DMS153 treated with DMSO at 0.1 percent for 48 hours (cell line): ENCODE results near the gene NPHP4.

Source experiments
- DNase-seq: peaks from one replicate; lab custom pipeline; 2025; ENCODE audit not compliant: unreplicated experiment; lab: John Stamatoyannopoulos, UW

NPHP4 gene

DNA sequence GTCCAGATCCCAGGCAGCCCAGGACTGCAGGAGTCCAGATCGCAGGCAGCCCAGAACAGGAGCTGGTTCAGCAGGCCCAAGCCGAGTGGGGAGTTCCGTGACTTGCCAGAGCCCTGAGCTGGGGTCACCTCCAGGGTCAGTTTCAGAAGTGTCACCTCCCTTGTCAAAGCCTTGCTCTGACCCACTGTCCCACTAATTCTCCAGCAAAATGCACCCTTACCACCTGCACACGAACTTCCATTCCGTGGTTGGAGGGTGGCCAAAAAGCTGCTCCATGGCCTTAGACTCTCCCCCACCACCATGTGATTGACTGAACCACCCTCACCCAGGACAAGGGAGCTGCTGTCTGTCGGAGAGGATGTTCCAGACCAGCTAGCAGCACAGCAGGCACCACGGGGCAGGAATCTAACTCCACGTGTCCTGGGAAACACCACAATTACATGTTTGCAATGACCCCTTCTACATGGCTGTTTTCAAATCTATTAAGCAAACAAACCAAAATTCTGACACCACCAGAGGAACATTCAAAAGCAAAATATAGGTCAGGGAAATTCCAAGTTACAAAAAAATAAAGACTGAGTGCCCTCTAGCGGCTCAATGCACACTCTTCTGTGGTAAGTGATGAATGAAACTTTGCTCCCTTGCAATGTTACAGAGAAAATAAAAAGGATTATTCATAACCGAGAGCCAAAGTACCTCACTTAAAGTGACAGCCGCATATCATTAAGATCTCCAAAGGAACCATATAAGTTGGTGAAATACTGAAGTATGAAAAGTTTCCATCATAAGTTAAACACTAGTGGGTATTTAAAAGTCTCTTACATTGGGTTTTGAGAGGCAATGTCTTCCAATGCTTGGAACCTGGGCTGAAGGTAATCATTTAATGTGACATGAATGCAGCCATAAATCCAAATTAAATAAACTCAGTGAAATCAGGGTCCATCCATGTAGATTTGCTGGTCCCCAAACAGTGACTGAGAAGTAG, 76.3 kb downstream of the NPHP4 start:
- DNase-seq, result peak; percentile 35

DNA sequence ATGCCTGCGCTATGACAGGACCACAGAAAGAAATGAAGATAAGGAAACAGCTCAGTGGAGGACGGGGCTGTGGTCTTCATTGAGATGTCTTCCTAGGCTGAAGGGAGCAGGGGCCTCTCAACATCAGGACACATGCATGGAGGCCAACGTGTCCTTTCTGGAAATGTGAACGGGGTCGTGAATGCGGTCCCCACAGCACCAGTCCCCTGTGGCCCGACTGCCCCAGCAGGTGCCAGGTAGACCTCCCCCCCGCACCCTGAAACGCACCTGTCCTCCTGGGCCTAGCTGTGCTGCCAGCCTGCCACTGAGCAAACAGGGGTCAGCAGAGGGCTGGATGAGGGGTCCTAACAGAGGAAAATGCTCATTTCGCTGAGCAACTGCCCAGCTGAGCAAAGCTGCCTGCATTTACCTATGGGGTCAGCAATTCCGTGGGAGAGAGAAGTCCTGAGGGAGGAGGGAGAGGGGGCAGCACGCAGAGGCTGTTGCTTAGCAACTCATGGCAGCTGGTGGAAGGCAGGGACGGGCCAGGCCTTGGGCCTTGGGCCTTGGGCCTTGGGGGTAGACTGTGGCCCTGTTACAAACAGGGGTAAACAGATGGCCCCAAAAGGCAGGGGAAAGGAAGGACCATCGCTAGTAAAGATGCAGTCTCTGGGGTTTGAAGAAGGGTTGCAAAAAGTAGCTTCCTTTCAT, 77.4 kb downstream of the NPHP4 start:
- DNase-seq, result no peak

DNA sequence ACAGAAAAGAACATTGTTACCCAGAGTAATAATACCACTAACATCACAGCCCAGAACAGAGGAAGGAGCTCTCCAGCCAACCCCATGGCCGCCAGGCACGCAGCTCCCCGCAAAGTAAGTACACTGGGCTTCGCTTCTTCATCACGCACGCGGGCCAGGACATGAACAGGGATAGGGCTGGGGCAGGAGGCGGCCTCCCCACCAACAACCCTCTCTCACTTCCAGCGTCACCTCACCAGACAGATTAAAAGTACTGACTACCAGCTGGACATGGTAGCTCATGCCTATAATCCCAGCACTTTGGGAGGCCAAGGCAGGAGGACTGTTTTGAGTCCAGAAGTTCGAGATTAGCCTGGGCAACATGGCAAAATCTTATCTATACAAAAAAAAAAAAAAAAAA, 78.3 kb downstream of the NPHP4 start:
- DNase-seq, result no peak

GRCh38 chr1:5913078-5913845, 79.0 kb downstream of the NPHP4 start:
- no peak for DNase-seq

DNA sequence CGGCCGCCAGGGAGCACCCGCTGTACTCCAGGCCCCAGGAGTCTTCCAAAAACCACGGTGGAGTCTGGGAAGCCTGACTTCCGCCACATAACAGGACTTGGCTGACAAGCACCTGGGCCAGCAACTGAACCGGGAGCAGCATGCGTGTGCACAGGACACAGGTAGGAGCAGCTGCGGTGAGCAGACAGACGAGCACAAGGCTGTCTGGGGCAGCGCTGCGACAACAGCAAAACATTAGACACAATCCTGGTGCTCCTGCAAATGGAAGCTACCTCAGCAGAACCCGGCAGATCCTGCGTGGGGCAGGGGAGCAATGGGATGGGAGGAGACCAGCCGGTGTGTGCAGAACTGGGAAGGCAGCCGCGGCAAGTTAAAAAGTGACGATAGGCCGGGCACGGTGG, 80.4 kb downstream of the NPHP4 start:
- DNase-seq, result no peak

GRCh38 chr1:5911157-5911556, 81.1 kb downstream of the NPHP4 start:
- no peak for DNase-seq

DNA sequence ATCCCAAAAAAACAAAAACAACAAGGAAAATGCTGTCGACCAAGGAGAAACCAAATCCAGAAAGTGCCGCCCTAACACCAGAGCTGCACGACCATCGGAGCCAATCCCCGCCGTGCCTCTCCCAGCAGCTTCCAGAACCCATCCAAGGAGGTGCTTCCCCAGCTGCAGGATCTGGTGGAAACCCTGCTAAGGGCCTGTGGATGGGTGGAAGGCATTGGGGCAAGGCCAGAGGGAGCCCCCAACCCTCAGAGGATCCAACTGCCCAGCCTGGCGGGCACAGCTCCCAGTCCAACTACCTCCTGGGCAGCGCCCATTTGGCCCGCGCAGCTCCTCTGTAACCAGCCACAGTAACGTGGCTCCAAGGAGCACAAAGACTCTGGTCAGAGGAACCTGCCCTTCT, 81.6 kb downstream of the NPHP4 start:
- no peak for DNase-seq

- no peak for DNase-seq
Observed at GRCh38 chr1:5910276-5910620, 82.0 kb downstream of the NPHP4 start.

DNA sequence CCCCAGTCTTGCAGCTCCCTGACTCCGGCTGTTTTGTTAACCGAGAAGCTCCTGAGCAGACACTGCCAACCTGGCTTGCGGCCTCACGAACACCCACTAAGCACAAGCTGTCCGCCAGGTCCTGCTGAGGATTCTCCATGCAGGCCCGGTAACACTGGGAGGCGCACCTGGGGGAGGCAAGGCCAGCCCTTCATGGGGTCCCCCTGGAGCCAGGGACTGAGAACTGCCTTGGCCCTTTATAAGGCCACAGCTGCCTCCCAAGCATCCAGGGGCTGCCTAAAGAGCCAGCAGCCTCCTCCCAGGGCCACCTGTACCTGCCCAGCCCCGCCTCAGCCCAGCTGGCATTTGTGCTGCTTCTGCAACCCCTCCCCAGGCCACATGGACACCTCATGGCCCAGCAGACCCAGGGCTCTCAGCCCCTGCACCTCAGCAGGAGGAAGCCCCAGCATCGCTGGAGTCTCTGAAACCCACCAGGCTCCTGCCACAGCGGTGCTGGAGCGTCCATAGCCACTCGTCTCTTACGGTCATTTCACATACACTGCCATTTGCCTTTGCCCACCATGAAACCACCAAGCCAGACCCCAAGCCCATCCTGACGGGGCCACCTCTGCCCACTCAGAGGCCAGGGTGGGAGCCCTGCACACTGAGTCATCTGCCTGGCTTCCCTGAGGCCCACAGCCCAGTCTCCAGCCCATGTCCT, 82.5 kb downstream of the NPHP4 start:
- DNase-seq, result no peak

DNA sequence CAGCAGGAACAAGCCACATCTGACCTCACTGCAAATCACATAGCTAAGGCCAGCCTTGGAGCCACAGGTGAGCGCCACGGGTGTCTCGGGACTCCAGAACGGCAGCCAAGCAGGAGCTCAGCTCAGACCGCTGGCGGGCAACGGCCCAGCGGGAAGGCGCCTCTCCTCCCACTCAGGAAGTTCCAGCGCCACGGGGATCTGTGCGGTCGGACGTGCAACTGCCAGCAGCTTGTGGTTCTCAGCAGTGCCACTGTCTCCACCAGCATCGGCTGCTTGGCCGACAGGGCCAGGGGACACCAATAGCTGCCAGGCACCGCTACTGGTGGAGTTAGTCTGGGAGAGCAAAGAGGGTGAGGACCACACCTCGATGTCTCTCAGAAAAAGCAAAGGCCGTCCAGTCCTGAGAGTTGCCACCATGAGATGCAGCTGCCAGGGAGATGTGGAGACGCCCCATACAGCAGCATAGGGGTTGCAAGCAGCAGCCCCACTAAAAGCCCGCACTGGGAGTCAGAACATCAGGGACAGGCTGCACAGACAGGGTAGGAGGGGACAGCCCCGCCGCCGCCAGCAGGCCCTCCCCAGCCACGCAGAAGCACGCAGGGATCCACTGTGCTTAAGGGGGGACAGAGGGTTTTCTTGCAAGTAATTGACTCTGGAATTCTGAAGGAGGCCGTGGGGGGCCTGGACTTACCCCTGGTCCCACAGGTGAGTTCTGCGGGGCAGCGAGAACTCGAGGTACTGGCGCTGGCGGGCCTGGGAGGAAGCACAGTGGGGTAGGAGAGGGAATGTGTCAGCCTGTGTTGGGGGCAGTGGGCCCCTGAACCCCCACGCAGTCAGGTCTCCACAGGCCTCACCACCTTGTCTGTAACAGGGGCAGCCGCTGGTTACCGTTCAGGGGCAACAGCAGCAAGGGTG, 83.5 kb downstream of the NPHP4 start:
- no peak for DNase-seq

GRCh38 chr1:5907966-5908365, 84.3 kb downstream of the NPHP4 start:
- no peak for DNase-seq

GRCh38 chr1:5907386-5907785, 84.8 kb downstream of the NPHP4 start:
- DNase-seq, result no peak

GRCh38 chr1:5906966-5907365, 85.3 kb downstream of the NPHP4 start:
- DNase-seq, result no peak

- no peak for DNase-seq
Observed at GRCh38 chr1:5906116-5906515, 86.1 kb downstream of the NPHP4 start.

- DNase-seq, result no peak
Observed at GRCh38 chr1:5905436-5905835, 86.8 kb downstream of the NPHP4 start.

- no peak for DNase-seq
Observed at GRCh38 chr1:5904551-5904950, 87.7 kb downstream of the NPHP4 start.

DNA sequence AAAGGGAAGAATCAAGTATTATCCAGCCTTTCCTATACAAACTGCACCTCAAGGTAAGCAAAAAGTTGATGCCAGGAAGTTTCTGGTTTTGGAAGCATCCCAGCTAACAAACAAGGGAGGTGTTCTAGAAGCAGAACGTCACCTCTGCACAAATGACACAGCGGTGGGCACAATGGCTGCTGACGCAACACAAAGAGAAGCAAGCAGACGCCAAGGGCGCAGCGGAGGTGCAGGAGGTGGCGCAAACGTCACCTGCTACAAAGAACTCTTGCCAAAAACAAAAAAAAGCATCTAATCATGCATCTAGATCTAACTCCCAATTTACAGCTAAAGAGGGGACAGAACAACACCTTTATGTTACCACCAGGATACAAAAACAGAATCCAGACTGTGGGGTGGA, 88.5 kb downstream of the NPHP4 start:
- no peak for DNase-seq

- DNase-seq, result no peak
Observed at GRCh38 chr1:5903031-5903430, 89.2 kb downstream of the NPHP4 start.

- DNase-seq, result no peak
Observed at GRCh38 chr1:5901841-5902240, 90.4 kb downstream of the NPHP4 start.

DNA sequence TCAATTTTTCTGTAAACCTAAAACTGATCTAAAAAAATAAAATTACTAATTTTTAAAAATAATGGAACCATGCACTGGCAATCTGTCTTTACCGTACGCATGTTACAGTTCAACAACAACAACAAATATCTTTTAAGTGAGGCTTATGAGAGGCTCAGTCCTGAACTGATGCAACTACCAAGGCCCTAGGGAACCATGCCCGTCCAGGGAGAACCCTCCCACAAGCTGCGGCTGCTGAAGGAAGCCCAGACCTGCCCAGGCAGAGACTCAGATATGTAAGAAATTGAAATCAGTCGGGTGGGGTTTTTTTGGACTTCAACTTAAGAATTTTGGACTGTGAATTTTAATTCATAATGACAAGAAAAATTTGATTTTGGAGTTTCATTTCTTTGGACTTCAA, 91.1 kb downstream of the NPHP4 start:
- DNase-seq, result no peak
